Caco-2 (cell line): ENCODE data around the gene FARS2. TPM values are rescaled to one million over a fixed set of nuclear protein-coding genes. Genes with fewer than 3 reads are reported as not detected.
A peak's percentile ranks its signal among the peaks of the same experiment; 100 is the strongest.

Source experiments
- BruUV-seq: library from RNA; stranded (reverse); fragments of 400-500 nt; replicated peaks from 2 replicates; lab custom pipeline; 2021; lab: Mats Ljungman, UMichigan
- CTCF ChIA-PET: fragments of 300-600 bp; sonication (Branson Sonifier 250); formaldehyde crosslinking; loops from one replicate; lab custom pipeline; 2022; ENCODE audit warnings: antibody characterized with exemption; lab: Charles Lee
- POLR2A ChIA-PET: fragments of 300-600 bp; sonication (Branson Sonifier 250); formaldehyde crosslinking; loops from one replicate; lab custom pipeline; 2022; ENCODE audit warnings: antibody characterized with exemption; lab: Charles Lee
- DNase-seq, 2 experiments: peaks; one replicate each; pipeline versions ENCODE4 v3.0.0 to v3.0.0-alpha.2; 2020 to 2022
- H3K27me3 ChIP-seq: replicated peaks from 2 replicates; pipeline ENCODE4 v1.6.0; 2011; ENCODE audit warnings: low read length; ENCODE audit not compliant: control insufficient read depth, insufficient read depth
- H3K36me3 ChIP-seq: 2 replicates; pipeline ENCODE4 v1.5.1; 2011; ENCODE audit warnings: low read length; ENCODE audit not compliant: control insufficient read depth, insufficient read depth
- H3K4me1 ChIP-seq: fragments of 250-450 bp; sonication (Bioruptor Pico); 2 replicates; pipeline ENCODE4 v1.5.1; 2020; ENCODE audit warnings: mild to moderate bottlenecking
- H3K4me3 ChIP-seq: 2 replicates; pipeline ENCODE4 v1.5.1; 2011; ENCODE audit warnings: low read depth, mild to moderate bottlenecking, control low read depth, low read length
- H3K9me3 ChIP-seq: fragments of 250-450 bp; sonication (Bioruptor Pico); 2 replicates; pipeline ENCODE4 v1.5.1; 2020; ENCODE audit warnings: mild to moderate bottlenecking, moderate library complexity
- H3K27ac Mint-ChIP-seq: one replicate; pipeline ENCODE4 v1.8.0; 2022; ENCODE audit warnings: mixed read lengths; ENCODE audit not compliant: unreplicated experiment
- H3K27me3 Mint-ChIP-seq: one replicate; pipeline ENCODE4 v1.8.0; 2022; ENCODE audit warnings: mixed read lengths; ENCODE audit not compliant: insufficient read depth, unreplicated experiment
- H3K36me3 Mint-ChIP-seq: one replicate; pipeline ENCODE4 v1.8.0; 2022; ENCODE audit warnings: mild to moderate bottlenecking, mixed read lengths; ENCODE audit not compliant: insufficient read depth, unreplicated experiment
- H3K4me1 Mint-ChIP-seq: one replicate; pipeline ENCODE4 v1.8.0; 2022; ENCODE audit warnings: low read depth, mixed read lengths; ENCODE audit not compliant: unreplicated experiment
- H3K4me3 Mint-ChIP-seq: one replicate; pipeline ENCODE4 v1.8.0; 2022; ENCODE audit warnings: mild to moderate bottlenecking, moderate library complexity, mixed read lengths; ENCODE audit not compliant: unreplicated experiment
- H3K9me3 Mint-ChIP-seq: one replicate; pipeline ENCODE4 v1.8.0; 2022; ENCODE audit warnings: mixed read lengths; ENCODE audit not compliant: unreplicated experiment
- CTCF ChIP-seq, 2 experiments: fragments of 200-600 bp in 1 of 2; IDR thresholded peaks; 1 replicate in 1 of 2; 2 replicates in 1 of 2; pipeline versions ENCODE4 v1.5.1 to v1.8.0; 2011 to 2022; ENCODE audit warnings: antibody characterized with exemption in 1 of 2, control low read depth in 1 of 2, inconsistent platforms in 1 of 2, low read depth in 1 of 2, low read length in 1 of 2, mild to moderate bottlenecking in 1 of 2, moderate library complexity in 1 of 2; ENCODE audit not compliant: insufficient read depth in 1 of 2, severe bottlenecking in 1 of 2, unreplicated experiment in 1 of 2
- intact Hi-C: fragments of 100-400 bp; cut with micrococcal nuclease; formaldehyde crosslinking; loops from one replicate; pipeline ENCODE4 v1.10.0; 2022; ENCODE audit not compliant: unreplicated experiment
- total RNA-seq: library from RNA; stranded (reverse); gene quantifications from 2 replicates; pipeline ENCODE4 v1.2.3, GENCODE V29; 2022

Gene FARS2
- total RNA-seq, 1 experiment from 2014 or later = 15.4 TPM

GRCh38 chr6:5378331-5378730 lies 117.0 kb downstream of the FARS2 start:
- DNase-seq = no peak
- no peaks in the 10 kb centered on the region for H3K27me3 ChIP-seq
- H3K9me3 Mint-ChIP-seq = no peaks in the 10 kb centered on the region
- no peaks in the 10 kb centered on the region for H3K36me3 ChIP-seq
- H3K27ac Mint-ChIP-seq = no peak overlapping the region
- H3K27me3 Mint-ChIP-seq = no peaks in the 10 kb centered on the region
- H3K4me3 Mint-ChIP-seq = no peak overlapping the region
- no peak overlapping the region for H3K4me3 ChIP-seq
- no peaks in the 10 kb centered on the region for H3K4me1 ChIP-seq
- CTCF ChIA-PET = no interaction called here
- intact Hi-C loops = no loop called here
- POLR2A ChIA-PET = no interaction called here
- no peaks in the 10 kb centered on the region for H3K36me3 Mint-ChIP-seq
- no TSS peak for BruUV-seq
- no peak for TF ChIP-seq CTCF (IDR thresholded peaks at IDR 0.05; ENCODE audit: insufficient read depth in 1 of 2, low read depth in 1 of 2, low read length in 1 of 2, severe bottlenecking in 1 of 2, unreplicated experiment in 1 of 2)
- H3K4me1 Mint-ChIP-seq = peaks cover 7% of the 10 kb centered on the region
- H3K9me3 ChIP-seq = no peaks in the 10 kb centered on the region

GRCh38 chr6:5379647-5380242 lies 118.4 kb downstream of the FARS2 start:
- Mint-ChIP-seq H3K9me3 (no peaks in the 10 kb centered on the region), H3K4me1 (peaks cover 7% of the 10 kb centered on the region), H3K36me3 (no peaks in the 10 kb centered on the region), H3K4me3 (no peak overlapping the region), H3K27ac (no peak overlapping the region), H3K27me3 (no peaks in the 10 kb centered on the region)
- no peaks in the 10 kb centered on the region for H3K36me3 ChIP-seq
- H3K27me3 ChIP-seq = no peaks in the 10 kb centered on the region
- POLR2A ChIA-PET = interaction anchor here (0.6 kb wide), 1 partner anchor 231 kb away, joined by 3 read pairs; no protein-coding TSS in a partner anchor
- TF ChIP-seq CTCF (IDR thresholded peaks at IDR 0.05; ENCODE audit: insufficient read depth in 1 of 2, low read depth in 1 of 2, low read length in 1 of 2, severe bottlenecking in 1 of 2, unreplicated experiment in 1 of 2) = peak; percentile 63 to 65
- CTCF ChIA-PET = interaction anchor here (0.6 to 1.6 kb wide), 2 partner anchors 236 to 320 kb away, joined by 4 to 8 read pairs; no protein-coding TSS in a partner anchor
- H3K4me1 ChIP-seq = no peaks in the 10 kb centered on the region
- H3K9me3 ChIP-seq = no peaks in the 10 kb centered on the region
- DNase-seq = peak in 1 of 2 experiments; percentile 58
- H3K4me3 ChIP-seq = no peak overlapping the region
- intact Hi-C loops = loop anchor here (1.0 kb wide), 2 partner anchors 164 to 236 kb away; no protein-coding TSS in a partner anchor
- BruUV-seq = no TSS peak

- Mint-ChIP-seq H3K9me3 (no peaks in the 10 kb centered on the region), H3K27ac (no peak overlapping the region), H3K36me3 (no peaks in the 10 kb centered on the region), H3K4me1 (peaks cover 7% of the 10 kb centered on the region), H3K27me3 (no peaks in the 10 kb centered on the region), H3K4me3 (no peak overlapping the region)
- no peak for DNase-seq
- Histone ChIP-seq H3K36me3 (no peaks in the 10 kb centered on the region), H3K9me3 (no peaks in the 10 kb centered on the region), H3K4me1 (no peaks in the 10 kb centered on the region), H3K4me3 (no peak overlapping the region), H3K27me3 (no peaks in the 10 kb centered on the region)
- BruUV-seq = no TSS peak
- intact Hi-C loops = no loop called here
- POLR2A ChIA-PET = no interaction called here
- CTCF ChIA-PET = no interaction called here
- no peak for TF ChIP-seq CTCF (IDR thresholded peaks at IDR 0.05; ENCODE audit: insufficient read depth in 1 of 2, low read depth in 1 of 2, low read length in 1 of 2, severe bottlenecking in 1 of 2, unreplicated experiment in 1 of 2)
Measured at GRCh38 chr6:5383856-5384255, 122.5 kb downstream of the FARS2 start.
